Umbilical cord (tissue), 2 donors: Measurements from ENCODE around the gene RNASE9. TPM values are rescaled to one million over a fixed set of nuclear protein-coding genes. Genes with fewer than 3 reads are reported as not detected.
"Not testable (repeated sequence)": the region's sequence is repeated elsewhere in the genome, so short reads cannot be mapped to it uniquely, and the experiment has no call there.

Experiments
- DNase-seq: peaks from one replicate; pipeline ENCODE4 v3.0.0-alpha.2; 2015; ENCODE audit warnings: low spot score
- total RNA-seq: library from RNA; depleted of rRNA; stranded (reverse); fragments of >200 nt; gene quantifications from one replicate; pipeline ENCODE4 v1.2.3, GENCODE V29; 2014; ENCODE audit warnings: low replicate concordance; ENCODE audit not compliant: insufficient read depth

Gene RNASE9
- total RNA-seq, 1 donor from 2014 or later = 9.6 TPM

DNA sequence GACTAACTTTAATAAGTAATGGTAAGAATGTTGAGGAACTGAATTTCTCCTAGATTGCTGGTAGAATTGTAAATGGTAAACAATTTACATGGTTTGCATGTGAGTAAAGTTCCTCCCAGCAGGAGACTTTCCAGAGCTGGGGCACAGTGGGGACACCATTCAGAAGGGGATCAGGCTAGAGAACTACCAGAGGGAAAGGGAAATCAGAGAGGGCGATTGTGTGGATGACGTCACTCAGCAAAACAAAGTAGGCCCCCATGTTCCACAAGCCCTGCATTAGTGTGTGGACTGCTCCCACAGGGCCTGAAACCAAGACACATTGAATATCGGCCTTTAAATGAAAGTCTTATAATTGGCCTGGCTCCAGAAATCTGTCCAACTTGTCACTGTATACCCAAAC lies 17.5 kb upstream of the RNASE9 start:
- DNase-seq = no peak

DNA sequence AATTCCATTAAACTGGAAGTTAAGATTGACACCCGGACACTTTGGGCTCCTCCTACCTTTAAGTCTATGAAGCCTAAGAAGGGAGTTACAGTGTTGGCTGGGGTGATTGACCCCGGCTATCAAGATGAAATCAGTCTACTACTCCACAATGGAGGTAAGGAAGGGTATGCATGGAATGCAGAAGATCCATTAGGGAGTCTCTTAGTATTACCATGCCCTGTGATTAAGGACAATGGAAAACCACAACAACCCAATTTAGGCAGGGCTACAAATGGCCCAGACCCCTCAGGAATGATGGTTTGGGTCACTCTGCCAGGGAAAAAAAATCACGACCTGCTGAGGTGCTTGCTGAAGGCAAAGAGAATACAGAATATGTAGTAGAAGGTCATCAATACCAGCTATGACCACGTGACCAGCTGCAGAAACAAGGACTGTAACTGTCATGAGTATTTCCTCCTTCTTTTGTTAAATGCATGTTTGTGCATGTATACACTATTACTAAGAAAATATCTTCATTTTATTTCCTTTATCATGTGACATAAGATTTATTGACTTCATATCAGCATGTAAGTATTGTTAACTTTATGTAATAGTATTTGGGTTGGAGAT lies 11.6 kb upstream of the RNASE9 start:
- DNase-seq = not testable (repeated sequence)

GRCh38 chr14:20570720-20571119 lies 9.9 kb upstream of the RNASE9 start:
- DNase-seq = not testable (repeated sequence)

GRCh38 chr14:20569865-20570264 lies 9.0 kb upstream of the RNASE9 start:
- not testable (repeated sequence) for DNase-seq

DNA sequence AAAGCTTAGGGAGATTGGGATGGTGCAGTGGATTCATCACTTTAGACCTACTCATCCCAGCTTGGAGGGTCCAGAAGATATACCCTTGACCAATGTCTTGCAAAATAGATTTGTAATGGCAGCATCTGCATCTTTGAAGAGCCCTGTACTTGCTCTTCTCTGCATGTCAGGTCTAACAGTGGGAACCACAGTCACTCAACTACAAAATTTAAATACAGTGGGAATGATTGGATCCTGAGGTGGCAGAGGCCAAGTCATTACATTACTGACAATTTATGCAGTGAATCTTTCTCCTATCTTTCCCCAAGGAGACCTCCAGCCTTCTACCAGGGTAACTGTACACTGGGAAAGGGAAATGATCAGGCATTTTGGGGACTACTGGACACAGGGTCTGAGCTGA lies 8.2 kb upstream of the RNASE9 start:
- no peak for DNase-seq

- no peak for DNase-seq
Observed at GRCh38 chr14:20568393-20568792, 7.5 kb upstream of the RNASE9 start.

DNA sequence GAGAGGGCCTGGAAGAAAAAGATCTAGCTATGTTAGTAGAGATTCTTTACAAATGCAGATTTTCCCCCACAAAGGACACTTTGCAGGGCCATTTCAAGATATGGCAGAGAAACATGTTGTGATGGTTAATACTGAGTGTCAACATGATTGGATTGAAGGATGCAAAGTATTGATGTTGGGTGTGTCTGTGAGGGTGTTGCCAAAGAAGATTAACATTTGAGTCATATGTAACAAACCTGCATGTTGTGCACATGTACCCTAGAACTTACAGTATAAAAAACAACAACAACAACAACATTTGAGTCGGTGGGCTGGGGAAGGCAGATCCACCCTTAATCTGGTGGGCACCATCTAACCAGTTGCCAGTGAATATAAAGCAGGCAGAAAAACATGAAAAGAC lies 6.4 kb upstream of the RNASE9 start:
- not testable (repeated sequence) for DNase-seq

DNA sequence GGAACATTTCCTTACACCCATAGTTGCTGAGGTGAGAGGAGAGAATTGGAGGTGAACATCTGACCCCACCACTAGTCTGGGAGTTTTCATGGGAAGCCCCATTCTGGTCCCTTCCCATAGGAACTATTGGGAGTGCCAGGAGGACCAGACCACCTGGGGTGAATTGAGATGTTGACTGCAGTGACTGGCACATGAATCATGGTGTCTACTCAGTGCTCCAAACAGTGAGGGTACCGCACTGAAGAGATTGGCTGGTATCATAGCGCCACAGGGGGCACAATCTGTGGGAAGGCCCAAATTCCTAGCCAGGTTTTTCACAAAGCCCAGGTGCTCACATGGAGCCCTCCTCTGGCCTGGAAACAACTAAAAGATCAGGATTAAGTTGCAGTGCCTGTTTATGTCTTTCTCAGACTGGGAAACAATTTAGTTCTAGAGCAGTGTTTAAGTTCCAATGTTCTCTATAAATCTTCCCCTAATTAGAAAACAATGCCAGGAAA lies 3.7 kb upstream of the RNASE9 start:
- DNase-seq = no peak

GRCh38 chr14:20563971-20564370 lies 3.1 kb upstream of the RNASE9 start:
- DNase-seq = no peak

GRCh38 chr14:20559461-20559904 lies 1.4 kb downstream of the RNASE9 start:
- no peak for DNase-seq

DNA sequence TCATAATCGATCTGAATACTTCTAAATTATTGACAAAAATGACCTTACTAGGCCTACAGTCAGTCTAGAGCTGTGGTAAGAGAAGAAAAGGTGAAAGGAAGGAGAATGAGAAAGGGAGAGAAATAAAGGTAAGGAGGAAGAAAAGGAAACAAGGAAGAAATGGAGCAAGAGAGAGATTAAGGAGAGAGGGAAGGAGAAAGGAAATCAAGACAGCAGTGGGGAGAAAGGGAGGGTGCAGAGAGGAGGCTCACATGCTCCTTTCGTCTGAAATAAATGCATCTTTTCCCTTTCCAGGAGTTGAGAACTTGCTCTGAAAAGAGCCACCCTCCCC lies 3.7 kb downstream of the RNASE9 start:
- no peak for DNase-seq

GRCh38 chr14:20556500-20557211 lies 4.2 kb downstream of the RNASE9 start:
- no peak for DNase-seq

- no peak for DNase-seq
Observed at GRCh38 chr14:20555845-20556244, 5.0 kb downstream of the RNASE9 start.

DNA sequence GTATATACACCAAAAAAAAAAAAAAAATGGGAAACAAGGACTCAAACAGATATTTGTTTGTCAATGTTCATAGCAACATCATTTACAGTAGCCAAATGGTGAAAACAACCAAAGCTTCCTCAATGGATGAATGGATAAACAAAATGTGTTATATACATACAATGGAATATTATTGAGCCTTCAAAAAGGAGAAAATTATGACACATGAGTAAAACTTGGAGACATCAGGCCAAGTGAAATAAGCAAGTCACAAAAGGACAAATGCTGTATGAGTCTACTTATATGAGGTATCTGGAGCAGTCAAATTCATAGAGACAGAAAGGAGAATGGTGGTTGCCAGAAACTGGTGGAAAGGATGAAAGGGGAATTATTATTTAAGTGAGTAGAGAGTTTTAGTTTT lies 7.8 kb downstream of the RNASE9 start:
- DNase-seq = no peak

GRCh38 chr14:20551606-20552005 lies 9.2 kb downstream of the RNASE9 start:
- DNase-seq = no peak

- DNase-seq = no peak
Observed at GRCh38 chr14:20550926-20551325, 9.9 kb downstream of the RNASE9 start.

GRCh38 chr14:20548414-20549158 lies 12.3 kb downstream of the RNASE9 start:
- DNase-seq = no peak

DNA sequence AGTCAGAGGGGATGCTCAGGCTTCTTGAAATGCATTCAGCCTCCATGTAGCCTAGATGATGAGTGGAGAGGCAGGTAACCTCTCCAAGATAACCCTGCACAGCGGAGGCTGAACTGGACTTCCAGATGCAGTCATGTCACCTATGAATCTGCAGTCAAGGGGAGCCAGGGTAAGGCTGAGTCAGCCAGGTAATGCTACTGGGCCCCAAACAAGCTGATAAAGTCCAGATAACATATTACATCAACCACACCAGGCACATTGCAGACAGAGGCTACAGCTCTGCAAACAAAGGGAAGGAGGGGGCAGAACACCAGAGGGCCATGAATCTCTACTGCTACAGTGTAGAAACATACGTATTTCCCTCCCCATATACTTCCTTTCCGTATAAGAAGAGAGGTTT lies 14.0 kb downstream of the RNASE9 start:
- peak; percentile 18 for DNase-seq

DNA sequence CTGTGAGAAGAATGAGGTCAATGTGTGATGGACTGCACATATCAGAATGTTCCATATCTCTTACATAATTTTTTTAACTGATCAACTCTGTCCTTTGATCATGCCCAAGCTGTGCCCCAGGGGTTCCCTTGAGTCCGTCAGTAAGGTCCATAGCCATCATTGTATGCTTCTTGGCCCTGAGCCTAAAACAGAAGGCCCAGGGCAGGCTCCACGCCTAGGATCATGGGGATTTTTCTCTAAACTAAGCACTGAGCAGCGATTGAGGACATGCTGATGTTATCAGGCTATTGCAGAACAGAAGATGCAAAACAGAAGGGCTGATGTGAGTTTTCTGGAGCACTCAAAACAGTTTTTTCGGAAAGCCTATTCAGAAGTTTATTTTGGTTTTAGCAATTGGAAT lies 20.9 kb downstream of the RNASE9 start:
- DNase-seq = peak; percentile 78

- peak; percentile 73 for DNase-seq
Observed at GRCh38 chr14:20530771-20531571, 29.9 kb downstream of the RNASE9 start.

DNA sequence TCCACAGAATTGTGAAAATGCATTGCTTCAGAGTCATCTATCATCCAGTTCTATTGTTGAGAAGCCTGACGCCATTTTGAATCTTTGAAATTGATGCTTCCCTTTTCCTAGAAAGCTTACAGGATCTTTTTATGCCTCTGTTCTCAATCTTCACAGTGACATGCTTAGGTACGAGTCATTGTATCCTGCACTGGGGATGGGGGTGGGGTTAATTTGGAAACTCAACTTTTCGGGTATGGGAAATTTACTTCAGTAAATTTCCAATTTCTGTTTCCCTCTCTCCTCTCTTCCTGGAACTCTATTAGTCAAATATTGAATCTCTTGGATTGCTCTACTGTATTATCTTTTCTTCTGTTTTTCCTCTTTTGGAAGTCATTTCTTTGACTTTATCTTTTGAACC lies 31.0 kb downstream of the RNASE9 start:
- DNase-seq = no peak

DNA sequence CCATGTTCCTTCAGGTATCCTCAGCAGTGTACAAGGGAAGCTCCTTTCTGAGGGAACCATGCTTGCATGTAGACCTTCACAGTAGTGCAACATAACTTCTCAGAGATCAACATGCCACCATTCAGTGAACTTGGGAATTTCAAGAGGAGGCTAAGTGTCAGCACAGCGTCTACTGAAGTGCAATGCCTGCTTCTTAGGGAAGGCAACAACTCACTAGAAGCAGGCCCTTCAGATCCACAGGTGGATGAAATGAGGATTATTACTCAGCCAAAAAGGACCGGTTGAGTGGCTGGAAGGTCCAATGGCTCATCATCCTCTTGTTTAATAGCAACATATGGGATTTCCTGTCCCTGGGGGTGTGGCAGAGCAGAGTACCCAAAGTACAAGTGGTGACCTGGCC lies 36.8 kb downstream of the RNASE9 start:
- no peak for DNase-seq
